Suppressor macrophage treated with lipopolysaccharide for 1 hour (primary cell): Measurements from ENCODE around the gene CLDN20.
"Not testable (repeated sequence)": the region's sequence is repeated elsewhere in the genome, so short reads cannot be mapped to it uniquely, and the experiment has no call there.

Experiments used
- DNase-seq, 3 donors: peaks; one replicate each; pipeline ENCODE4 v3.0.0-alpha.2; 2020 to 2022

The CLDN20 gene

GRCh38 chr6:155263373-155264063, at the start of gene CLDN20:
Gene CLDN20 (plus strand): TSS chr6:155264013. CDS start chr6:155275720, 11,707 bp downstream.
- DNase-seq, result no peak

- no peak for DNase-seq
Measured at GRCh38 chr6:155215906-155216305, 47.9 kb upstream of the CLDN20 start.

DNA sequence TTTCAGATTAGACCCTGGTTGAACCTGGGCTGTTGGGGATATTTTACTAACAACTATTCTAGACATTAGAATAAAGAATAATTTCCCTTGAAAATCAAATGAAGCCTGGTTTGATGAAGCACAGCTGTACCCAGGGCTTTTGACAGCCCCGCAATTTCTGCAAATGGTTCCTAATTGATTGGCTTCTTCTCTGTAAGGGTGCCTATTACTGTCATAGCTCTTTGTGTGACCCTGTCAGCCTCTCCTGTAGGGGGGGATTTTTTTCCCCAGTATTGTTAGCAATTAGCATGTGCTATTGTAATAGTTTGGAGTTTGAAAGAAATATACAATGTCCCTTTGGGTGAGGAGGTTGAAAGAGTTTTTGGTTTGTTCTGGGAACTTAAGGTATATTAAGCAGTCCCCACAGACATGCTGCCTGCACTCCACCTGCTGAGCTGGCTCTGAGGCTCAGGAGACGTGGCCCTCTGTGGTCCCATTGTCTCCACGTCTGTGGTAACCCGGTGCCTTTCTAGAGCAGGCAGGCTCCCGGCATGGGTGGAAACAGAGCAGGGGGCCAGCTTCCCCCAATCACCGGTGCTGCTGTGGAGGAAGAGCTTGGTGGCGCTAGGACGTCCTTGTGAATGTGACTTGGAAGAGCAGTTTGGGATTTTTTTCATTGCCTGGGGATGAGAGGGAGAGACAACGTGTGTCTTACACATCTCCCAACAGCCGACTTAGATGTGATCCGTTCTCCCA, 47.3 kb upstream of the CLDN20 start:
- DNase-seq, result no peak

DNA sequence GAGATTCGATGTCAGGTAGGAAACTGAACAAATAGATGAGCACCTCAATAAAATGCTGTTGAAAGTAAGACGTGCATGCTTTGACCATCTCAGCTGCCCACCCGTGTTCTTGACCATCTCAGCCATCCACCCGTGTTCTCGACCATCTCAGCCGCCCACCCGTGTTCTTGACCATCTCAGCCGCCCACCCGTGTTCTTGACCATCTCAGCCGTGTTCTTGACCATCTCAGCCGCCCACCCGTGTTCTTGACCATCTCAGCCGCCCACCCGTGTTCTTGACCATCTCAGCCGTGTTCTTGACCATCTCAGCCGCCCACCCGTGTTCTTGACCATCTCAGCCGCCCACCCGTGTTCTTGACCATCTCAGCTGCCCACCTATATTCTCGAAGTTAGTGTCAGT, 45.1 kb upstream of the CLDN20 start:
- DNase-seq, result not testable (repeated sequence)

GRCh38 chr6:155219299-155219698, 44.5 kb upstream of the CLDN20 start:
- no peak for DNase-seq

- no peak for DNase-seq
Measured at GRCh38 chr6:155219858-155220301, 43.9 kb upstream of the CLDN20 start.

DNA sequence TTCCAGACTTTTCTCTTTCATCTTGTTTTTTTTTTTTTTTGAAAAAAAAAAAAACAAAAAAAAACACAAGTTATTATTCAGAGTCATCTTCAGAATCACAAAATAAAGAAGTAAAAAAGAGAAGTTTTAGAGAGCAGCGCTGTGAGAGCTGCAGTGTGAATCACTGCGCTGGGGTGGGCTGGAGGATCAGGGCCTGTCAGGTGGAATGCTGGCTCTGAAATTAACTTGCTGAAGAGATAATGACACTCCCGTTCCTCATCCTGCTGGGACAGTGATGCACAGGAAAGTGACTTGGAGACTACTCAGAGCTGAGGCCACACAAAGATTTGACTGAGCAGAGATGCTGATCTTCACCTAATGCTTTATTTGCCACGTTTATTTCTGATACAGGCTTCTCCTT, 42.7 kb upstream of the CLDN20 start:
- peak; percentile 83 to 88 (median 85) for DNase-seq

GRCh38 chr6:155222506-155222905, 41.3 kb upstream of the CLDN20 start:
- peak; percentile 40 to 79 (median 68) for DNase-seq

GRCh38 chr6:155223646-155224451, 40.0 kb upstream of the CLDN20 start:
- peak; percentile 75 to 87 (median 86) for DNase-seq

DNA sequence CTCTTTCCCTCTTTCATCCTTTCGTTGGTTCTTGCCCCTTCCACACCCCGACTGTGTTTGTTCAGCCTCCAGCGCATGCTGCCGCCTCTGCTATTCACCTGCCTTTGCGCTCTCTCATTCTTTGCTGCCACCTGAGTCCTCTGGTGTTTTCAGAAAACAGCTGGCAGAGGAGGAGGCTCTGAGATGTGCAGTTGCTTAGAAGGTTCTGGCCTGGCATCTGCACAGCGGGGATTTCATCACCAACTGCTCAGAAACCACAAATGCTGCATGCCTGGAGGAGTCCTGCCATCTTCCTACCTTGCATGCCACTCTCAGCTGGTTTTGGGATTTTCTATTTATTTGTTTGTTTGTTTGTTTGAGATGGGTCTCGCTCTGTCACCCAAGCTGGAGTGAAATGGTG, 39.2 kb upstream of the CLDN20 start:
- DNase-seq, result no peak

DNA sequence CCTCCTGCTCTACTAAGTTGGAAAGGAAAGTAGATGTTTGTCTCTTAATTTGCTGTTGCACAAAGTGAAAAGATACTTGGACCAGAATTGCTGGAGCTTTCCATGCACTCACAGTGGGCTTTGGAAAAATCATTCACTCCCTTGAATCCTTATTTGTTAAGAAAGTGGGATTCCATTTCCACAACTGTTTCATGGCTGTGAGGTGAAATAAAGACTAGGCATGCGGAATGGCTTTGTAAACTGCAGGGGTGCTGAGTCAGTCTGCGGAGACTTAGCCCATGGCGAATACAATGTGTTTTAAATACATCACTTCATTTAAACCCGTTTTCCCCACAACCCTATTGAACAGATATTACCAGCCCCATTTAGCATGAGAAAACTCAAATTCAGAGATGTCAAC, 36.8 kb upstream of the CLDN20 start:
- DNase-seq, result no peak

GRCh38 chr6:155228546-155229166, 35.2 kb upstream of the CLDN20 start:
- DNase-seq, result no peak

GRCh38 chr6:155230975-155231374, 32.8 kb upstream of the CLDN20 start:
- DNase-seq, result not testable (repeated sequence)

GRCh38 chr6:155232848-155233247, 31.0 kb upstream of the CLDN20 start:
- DNase-seq, result no peak

- DNase-seq, result no peak
Measured at GRCh38 chr6:155234167-155234566, 29.6 kb upstream of the CLDN20 start.

DNA sequence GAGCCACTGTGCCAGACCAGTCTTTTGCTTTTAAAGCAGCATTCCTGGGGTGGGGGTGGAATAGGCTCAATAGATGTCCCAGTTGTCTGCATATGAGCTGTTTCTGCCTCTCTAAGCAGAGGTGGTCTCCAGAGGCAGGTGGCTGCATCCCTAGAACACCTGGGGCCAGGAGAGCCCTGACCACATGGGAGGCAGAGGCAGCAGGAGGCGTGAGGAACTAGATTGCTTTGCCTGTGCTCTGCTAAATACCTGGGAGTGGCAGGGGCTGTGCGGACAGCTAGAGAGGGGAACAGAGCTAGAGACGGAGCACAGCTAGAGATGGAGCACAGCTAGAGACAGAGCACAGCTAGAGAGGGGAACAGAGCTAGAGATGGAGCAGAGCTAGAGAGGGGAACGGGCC, 29.1 kb upstream of the CLDN20 start:
- no peak for DNase-seq

DNA sequence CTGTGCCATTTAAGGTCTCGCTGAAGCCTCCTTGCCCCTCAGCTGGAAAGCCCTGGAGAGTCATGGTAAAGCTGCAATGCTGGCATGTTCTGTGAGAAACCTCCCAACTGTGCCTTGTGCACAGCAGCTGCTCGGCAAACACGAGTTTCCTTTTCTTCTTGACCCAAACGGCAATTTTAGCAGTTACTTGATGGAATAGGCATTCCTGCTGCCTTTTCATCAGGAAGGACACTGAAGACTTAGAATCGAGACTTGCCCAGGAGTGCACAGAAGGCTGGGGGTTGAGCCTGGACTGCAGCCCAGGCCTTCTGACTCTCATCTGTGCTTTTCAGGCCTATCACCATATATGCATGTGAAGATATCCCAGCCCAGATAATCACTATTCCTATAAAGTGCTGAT, 28.7 kb upstream of the CLDN20 start:
- no peak for DNase-seq

- DNase-seq, result no peak
Measured at GRCh38 chr6:155237613-155238012, 26.2 kb upstream of the CLDN20 start.

- no peak for DNase-seq
Measured at GRCh38 chr6:155240905-155241600, 22.8 kb upstream of the CLDN20 start.

DNA sequence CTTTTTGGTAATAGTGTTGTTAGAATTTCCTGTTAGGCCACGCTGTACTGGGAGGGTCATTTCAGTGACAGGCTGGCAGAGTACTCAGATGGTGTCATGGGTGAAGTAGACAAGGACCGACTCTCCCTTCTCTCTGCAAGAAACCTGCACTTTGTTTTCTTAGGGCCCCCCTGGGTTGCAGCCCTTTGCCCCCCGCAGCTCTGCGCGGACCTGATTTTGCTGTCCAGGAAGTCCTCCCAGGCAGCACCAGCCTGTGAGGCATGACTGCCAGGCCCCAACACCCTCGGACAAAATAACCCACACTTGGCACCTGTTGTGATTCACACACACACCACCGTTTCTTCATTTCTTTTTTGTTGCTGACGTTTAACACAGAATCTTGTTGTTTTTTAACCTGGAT, 21.8 kb upstream of the CLDN20 start:
- no peak for DNase-seq

- DNase-seq, result no peak
Measured at GRCh38 chr6:155244434-155244833, 19.4 kb upstream of the CLDN20 start.

- DNase-seq, result no peak
Measured at GRCh38 chr6:155245193-155245592, 18.6 kb upstream of the CLDN20 start.
